Hair follicular keratinocyte (primary cell): ENCODE measurements around the gene PAN2. TPM values are rescaled to one million over a fixed set of nuclear protein-coding genes. Genes with fewer than 3 reads are reported as not detected.

Experiments used
- total RNA-seq: library from RNA; depleted of rRNA; stranded (reverse); fragments of >200 nt; gene quantifications from 2 replicates; pipeline ENCODE4 v1.2.3, GENCODE V29; 2015

PAN2 gene
- total RNA-seq: 9.7 and 17.5 TPM in 2 replicates

GRCh38 chr12:56333679-56334489 lies at the start of gene PAN2:
TSS of gene PAN2 (minus strand) at chr12:56334000. CDS start at chr12:56333094, 906 bp downstream.

GRCh38 chr12:56362130-56363059 lies 28.6 kb upstream of the PAN2 start, which contains the start of gene APOF:
TSS of gene APOF (minus strand) at chr12:56362857. CDS start at chr12:56362745, 112 bp downstream.

GRCh38 chr12:56359851-56360767 lies 26.3 kb upstream of the PAN2 start, which contains the start of gene STAT2:
TSS of gene STAT2 (minus strand) at chr12:56360107. CDS start at chr12:56356571, 3,536 bp downstream.

GRCh38 chr12:56338308-56339157 lies 4.7 kb upstream of the PAN2 start, which contains the start of gene IL23A:
TSS of gene IL23A (plus strand) at chr12:56338884. CDS start at chr12:56339045, 161 bp downstream.

GRCh38 chr12:56315622-56316473 lies 18.0 kb downstream of the PAN2 start, which contains the start of gene CNPY2:
TSS of gene CNPY2 (minus strand) at chr12:56315988. CDS start at chr12:56315217, 771 bp downstream.

GRCh38 chr12:56299853-56300643 lies 33.8 kb downstream of the PAN2 start, which contains the start of gene CS:
TSS of gene CS (minus strand) at chr12:56300330. CDS start at chr12:56300201, 129 bp downstream.

GRCh38 chr12:56266693-56267442 lies 66.9 kb downstream of the PAN2 start, which contains the start of gene COQ10A:
TSS of gene COQ10A (plus strand) at chr12:56266942. CDS start at chr12:56267119, 177 bp downstream.

Other genes with a start within 250 kb of the PAN2 start
- gene PA2G4, start 229.4 kb downstream of the PAN2 start, total RNA-seq: 183 and 356 TPM in 2 replicates
- 4,093 and 5,143 TPM in 2 replicates for gene RPL41, start 217.4 kb downstream of the PAN2 start, total RNA-seq
- gene ZC3H10, start 215.7 kb downstream of the PAN2 start, total RNA-seq: 0.62 and 3.8 TPM in 2 replicates
- 176 and 198 TPM in 2 replicates for gene ESYT1, start 205.7 kb downstream of the PAN2 start, total RNA-seq
- gene MYL6B, start 181.4 kb downstream of the PAN2 start, total RNA-seq: 41.4 and 72.2 TPM in 2 replicates
- gene MYL6, start 175.6 kb downstream of the PAN2 start, total RNA-seq: 1,992 and 2,124 TPM in 2 replicates
- gene SMARCC2, start 144.5 kb downstream of the PAN2 start, total RNA-seq: 18.7 and 24.4 TPM in 2 replicates
- gene RNF41, start 112.1 kb downstream of the PAN2 start, total RNA-seq: 37.4 and 58.7 TPM in 2 replicates
- gene NABP2, start 109.7 kb downstream of the PAN2 start, total RNA-seq: 33.0 and 54.3 TPM in 2 replicates
- gene SLC39A5, start 103.9 kb downstream of the PAN2 start, total RNA-seq: not detected in 2 replicates
- 11.9 and 14.2 TPM in 2 replicates for gene ANKRD52, start 75.6 kb downstream of the PAN2 start, total RNA-seq
- gene COQ10A, start 67.1 kb downstream of the PAN2 start, total RNA-seq: 4.8 TPM in 2 replicates
- 106 and 130 TPM in 2 replicates for gene CS, start 33.7 kb downstream of the PAN2 start, total RNA-seq
- 85.5 and 113 TPM in 2 replicates for gene CNPY2, start 18.0 kb downstream of the PAN2 start, total RNA-seq
- 2.7 and 5.5 TPM in 2 replicates for gene IL23A, start 4.9 kb upstream of the PAN2 start, total RNA-seq
- 40.0 and 64.2 TPM in 2 replicates for gene STAT2, start 26.1 kb upstream of the PAN2 start, total RNA-seq
- gene APOF, start 28.9 kb upstream of the PAN2 start, total RNA-seq: not detected in 2 replicates
- 9.2 and 23.6 TPM in 2 replicates for gene TIMELESS, start 115.4 kb upstream of the PAN2 start, total RNA-seq
- not detected in 2 replicates for gene MIP, start 120.7 kb upstream of the PAN2 start, total RNA-seq
- 1.1 and 1.7 TPM in 2 replicates for gene SPRYD4, start 134.6 kb upstream of the PAN2 start, total RNA-seq
- gene GLS2, start 154.2 kb upstream of the PAN2 start, total RNA-seq: 0.86 and 2.1 TPM in 2 replicates
- 16.9 and 18.7 TPM in 2 replicates for gene RBMS2, start 187.8 kb upstream of the PAN2 start, total RNA-seq